T-helper 2 cell treated with Interferon-gamma antibody and Interleukin-4, amounts not matched to agents 5 μg/mL and 100 μg/mL, for 36 hours (primary cell): ENCODE results near the gene PPP1R13B.
"Not testable (repeated sequence)": the region's sequence is repeated elsewhere in the genome, so short reads cannot be mapped to it uniquely, and the experiment has no call there.

ENCODE experiments used
- DNase-seq: peaks from one replicate; pipeline ENCODE4 v3.0.0; 2021; ENCODE audit warnings: low spot score
- H3K27ac Mint-ChIP-seq: one replicate; pipeline ENCODE4 v1.8.0; 2021; ENCODE audit warnings: mild to moderate bottlenecking, mixed read lengths
- H3K27me3 Mint-ChIP-seq: one replicate; pipeline ENCODE4 v1.8.0; 2021; ENCODE audit warnings: low read depth, mixed read lengths
- H3K36me3 Mint-ChIP-seq: one replicate; pipeline ENCODE4 v1.8.0; 2021; ENCODE audit warnings: low read depth, mixed read lengths
- H3K4me1 Mint-ChIP-seq: one replicate; pipeline ENCODE4 v1.8.0; 2021; ENCODE audit warnings: low read depth, mixed read lengths
- H3K4me3 Mint-ChIP-seq: one replicate; pipeline ENCODE4 v1.8.0; 2022; ENCODE audit warnings: mild to moderate bottlenecking, moderate library complexity, mixed read lengths
- H3K9me3 Mint-ChIP-seq: one replicate; pipeline ENCODE4 v1.8.0; 2021; ENCODE audit warnings: mixed read lengths

Gene PPP1R13B

GRCh38 chr14:103776319-103776718, 71.1 kb downstream of the PPP1R13B start:
- not testable (repeated sequence) for H3K9me3 Mint-ChIP-seq, H3K27ac Mint-ChIP-seq, H3K36me3 Mint-ChIP-seq, DNase-seq, H3K27me3 Mint-ChIP-seq, H3K4me1 Mint-ChIP-seq, H3K4me3 Mint-ChIP-seq

GRCh38 chr14:103775506-103775905, 71.9 kb downstream of the PPP1R13B start:
- peaks cover 2% of the 10 kb centered on the region for H3K36me3 Mint-ChIP-seq

GRCh38 chr14:103773521-103773920, 73.9 kb downstream of the PPP1R13B start:
- H3K27me3 Mint-ChIP-seq, result no peaks in the 10 kb centered on the region
- H3K36me3 Mint-ChIP-seq, result peaks cover 2% of the 10 kb centered on the region

More at GRCh38 chr14:103775506-103775905, 71.9 kb downstream of the PPP1R13B start:
- Mint-ChIP-seq H3K9me3 (peaks cover 5% of the 10 kb centered on the region), H3K4me3 (no peak overlapping the region), H3K27ac (no peak overlapping the region), H3K4me1 (no peaks in the 10 kb centered on the region), H3K27me3 (no peaks in the 10 kb centered on the region)
- DNase-seq, result no peak

DNA sequence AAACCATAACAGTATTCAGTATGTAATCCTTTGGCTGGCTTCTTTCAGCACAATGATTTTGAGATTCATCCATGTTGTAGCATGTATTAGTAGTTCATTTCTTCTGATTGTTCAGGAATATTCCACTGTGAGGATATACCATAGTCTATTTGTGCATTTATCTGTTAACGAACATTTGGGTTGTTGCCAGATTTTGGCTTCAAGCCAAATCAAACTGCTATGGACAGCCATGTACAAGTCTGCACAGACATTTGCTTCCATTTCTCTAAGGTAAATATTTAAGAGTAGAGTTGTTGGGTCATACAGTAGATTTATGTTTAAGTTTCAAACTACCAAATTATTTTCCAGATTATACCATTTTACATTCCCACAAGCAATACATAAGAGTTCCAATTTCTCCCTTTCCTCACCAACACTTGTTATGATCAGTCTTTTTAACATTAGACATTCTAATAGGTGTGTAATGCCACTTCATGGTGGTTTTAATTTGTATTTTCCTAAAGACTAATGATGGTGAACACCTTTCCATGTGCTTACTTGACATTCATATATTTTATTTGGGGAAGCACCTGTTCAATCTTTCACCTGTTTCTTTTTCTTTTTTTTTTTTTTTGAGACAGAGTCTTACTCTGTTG, 75.2 kb downstream of the PPP1R13B start:
- no peak for DNase-seq
- Mint-ChIP-seq H3K9me3 (peaks cover 5% of the 10 kb centered on the region), H3K4me1 (no peaks in the 10 kb centered on the region), H3K36me3 (peaks cover 2% of the 10 kb centered on the region), H3K27me3 (no peaks in the 10 kb centered on the region), H3K27ac (no peak overlapping the region), H3K4me3 (no peak overlapping the region)

More at GRCh38 chr14:103773521-103773920, 73.9 kb downstream of the PPP1R13B start:
- Mint-ChIP-seq H3K4me1 (no peaks in the 10 kb centered on the region), H3K27ac (no peak overlapping the region), H3K9me3 (peaks cover 5% of the 10 kb centered on the region), H3K4me3 (no peak overlapping the region)
- DNase-seq, result no peak

GRCh38 chr14:103770902-103771301, 76.5 kb downstream of the PPP1R13B start:
- Mint-ChIP-seq H3K9me3 (peaks cover 5% of the 10 kb centered on the region), H3K4me3 (no peak overlapping the region), H3K27me3 (no peaks in the 10 kb centered on the region), H3K27ac (no peak overlapping the region), H3K36me3 (peaks cover 2% of the 10 kb centered on the region), H3K4me1 (no peaks in the 10 kb centered on the region)
- DNase-seq, result no peak

DNA sequence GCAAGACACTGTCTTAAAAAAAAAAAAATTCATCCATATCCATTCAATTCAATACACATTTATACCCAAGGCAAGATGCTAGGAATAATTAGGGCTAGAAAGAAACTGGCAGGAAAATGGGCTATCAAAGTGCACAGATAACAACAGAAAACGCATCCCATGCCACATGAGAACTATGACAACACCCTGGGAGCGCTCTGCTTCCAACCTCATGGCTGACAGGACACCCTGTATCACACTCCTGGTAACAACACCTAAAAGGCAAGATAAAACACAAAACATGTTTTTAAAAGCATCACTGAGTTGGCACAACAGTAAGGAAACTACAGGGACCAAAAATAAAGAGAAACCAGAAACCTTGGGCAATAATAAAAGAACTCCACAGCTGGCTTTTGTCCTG, 76.9 kb downstream of the PPP1R13B start:
- H3K27ac Mint-ChIP-seq, result no peak overlapping the region
- no peaks in the 10 kb centered on the region for H3K4me1 Mint-ChIP-seq
- peaks cover 5% of the 10 kb centered on the region for H3K9me3 Mint-ChIP-seq
- no peaks in the 10 kb centered on the region for H3K27me3 Mint-ChIP-seq
- no peak for DNase-seq
- H3K36me3 Mint-ChIP-seq, result peaks cover 2% of the 10 kb centered on the region
- no peak overlapping the region for H3K4me3 Mint-ChIP-seq

DNA sequence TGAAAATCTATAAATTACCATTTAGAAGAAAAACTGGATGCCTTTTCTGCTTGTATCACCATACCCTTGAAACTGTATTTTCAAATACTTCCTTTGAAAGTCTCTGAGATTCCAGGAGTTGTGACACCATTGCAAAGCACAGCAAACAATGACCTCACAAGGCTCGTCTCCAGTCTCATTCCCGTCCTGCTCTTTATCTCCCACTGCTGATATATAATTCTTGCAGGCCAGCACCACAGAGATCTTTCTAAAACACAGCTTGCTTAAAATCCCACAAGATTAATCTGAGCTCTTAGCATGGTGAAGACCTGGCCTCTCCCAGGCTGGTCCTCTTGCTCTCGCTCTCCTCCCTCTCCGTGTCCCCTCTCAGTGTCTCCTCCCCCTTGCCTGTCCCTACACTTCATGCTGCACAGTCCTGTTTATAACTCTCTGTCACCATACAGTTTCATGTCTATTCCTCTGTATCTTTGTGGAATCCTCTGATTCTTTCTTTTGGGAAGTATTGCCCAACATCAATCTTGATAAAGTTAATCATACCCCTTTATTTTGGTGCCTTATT, 80.0 kb downstream of the PPP1R13B start:
- no peak for DNase-seq
- no peak overlapping the region for H3K27ac Mint-ChIP-seq
- no peaks in the 10 kb centered on the region for H3K4me1 Mint-ChIP-seq
- H3K4me3 Mint-ChIP-seq, result no peak overlapping the region
- H3K9me3 Mint-ChIP-seq, result peaks cover 5% of the 10 kb centered on the region
- H3K36me3 Mint-ChIP-seq, result peaks cover 2% of the 10 kb centered on the region
- no peaks in the 10 kb centered on the region for H3K27me3 Mint-ChIP-seq

DNA sequence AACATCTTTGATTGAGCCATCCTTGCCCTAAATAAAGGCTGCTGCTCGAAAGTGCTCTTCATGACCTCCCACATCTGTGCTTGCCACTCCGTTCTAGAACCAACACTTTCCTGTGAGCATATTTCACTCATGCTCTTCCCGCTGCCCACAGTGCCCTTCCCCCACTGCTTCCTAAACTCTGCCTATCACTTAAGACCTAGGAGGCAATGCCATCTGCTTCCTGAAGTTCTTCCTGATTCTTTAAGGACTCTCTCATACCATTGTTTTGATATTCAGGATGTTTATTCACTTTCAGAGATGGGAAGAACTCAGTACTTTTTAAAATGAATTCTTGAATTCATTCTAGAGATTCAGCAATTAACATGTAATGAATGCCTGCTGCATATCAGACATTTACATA, 81.8 kb downstream of the PPP1R13B start:
- Mint-ChIP-seq H3K9me3 (no peaks in the 10 kb centered on the region), H3K36me3 (no peaks in the 10 kb centered on the region), H3K27me3 (no peaks in the 10 kb centered on the region), H3K4me1 (no peaks in the 10 kb centered on the region), H3K4me3 (no peak overlapping the region), H3K27ac (no peak overlapping the region)
- DNase-seq, result no peak

GRCh38 chr14:103763730-103764488, 83.5 kb downstream of the PPP1R13B start:
- no peaks in the 10 kb centered on the region for H3K36me3 Mint-ChIP-seq
- no peaks in the 10 kb centered on the region for H3K27me3 Mint-ChIP-seq
- no peak overlapping the region for H3K27ac Mint-ChIP-seq
- no peak overlapping the region for H3K4me3 Mint-ChIP-seq
- H3K4me1 Mint-ChIP-seq, result no peaks in the 10 kb centered on the region
- H3K9me3 Mint-ChIP-seq, result no peaks in the 10 kb centered on the region
- no peak for DNase-seq

DNA sequence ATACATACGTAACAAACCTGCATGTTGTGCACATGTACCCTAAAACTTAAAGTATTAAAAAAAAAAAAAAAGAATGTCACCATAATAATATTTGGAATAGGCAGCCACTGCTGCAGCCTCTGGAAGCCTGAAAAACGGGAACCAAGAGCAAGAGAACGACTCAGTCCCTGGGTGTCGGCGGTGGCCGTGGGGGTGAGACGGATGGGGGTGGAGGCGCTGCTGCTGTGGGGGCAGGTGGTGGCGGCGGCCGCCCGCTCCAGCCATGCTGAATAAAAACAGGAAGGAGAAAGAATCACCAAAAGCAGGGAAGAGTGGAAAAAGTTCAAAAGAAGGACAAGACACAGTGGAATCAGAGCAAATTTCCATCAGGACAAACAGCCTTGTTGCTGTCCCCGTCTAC, 84.8 kb downstream of the PPP1R13B start:
- no peaks in the 10 kb centered on the region for H3K9me3 Mint-ChIP-seq

DNA sequence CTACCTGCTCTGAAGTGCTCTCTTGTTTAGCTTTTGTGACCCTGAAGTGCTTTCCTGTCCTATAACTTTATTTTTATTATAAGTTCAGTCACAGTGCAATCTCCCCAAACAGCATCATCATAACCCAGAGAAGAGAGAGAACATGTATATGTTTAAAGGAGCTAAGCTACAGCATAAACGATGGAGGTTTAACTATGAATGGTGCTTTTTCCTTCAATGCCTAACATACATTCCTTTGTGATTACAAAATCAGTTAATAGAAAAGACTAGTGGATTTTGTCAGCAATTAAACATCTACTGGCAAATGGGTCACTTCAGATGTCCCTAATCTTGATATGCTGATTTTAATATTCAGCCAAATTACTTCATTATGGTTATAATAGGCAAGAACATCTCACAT, 85.3 kb downstream of the PPP1R13B start:
- H3K9me3 Mint-ChIP-seq, result no peaks in the 10 kb centered on the region
- H3K27ac Mint-ChIP-seq, result no peak overlapping the region
- H3K36me3 Mint-ChIP-seq, result no peaks in the 10 kb centered on the region
- no peaks in the 10 kb centered on the region for H3K27me3 Mint-ChIP-seq
- H3K4me1 Mint-ChIP-seq, result no peaks in the 10 kb centered on the region
- no peak overlapping the region for H3K4me3 Mint-ChIP-seq
- no peak for DNase-seq

More for the DNA sequence above, 84.8 kb downstream of the PPP1R13B start:
- Mint-ChIP-seq H3K36me3 (no peaks in the 10 kb centered on the region), H3K4me3 (no peak overlapping the region), H3K27ac (no peak overlapping the region), H3K4me1 (no peaks in the 10 kb centered on the region), H3K27me3 (no peaks in the 10 kb centered on the region)
- no peak for DNase-seq

GRCh38 chr14:103758059-103758776, 89.2 kb downstream of the PPP1R13B start:
- Mint-ChIP-seq H3K4me1 (no peaks in the 10 kb centered on the region), H3K9me3 (no peaks in the 10 kb centered on the region), H3K4me3 (no peak overlapping the region), H3K36me3 (no peaks in the 10 kb centered on the region), H3K27me3 (no peaks in the 10 kb centered on the region), H3K27ac (no peak overlapping the region)
- DNase-seq, result no peak

DNA sequence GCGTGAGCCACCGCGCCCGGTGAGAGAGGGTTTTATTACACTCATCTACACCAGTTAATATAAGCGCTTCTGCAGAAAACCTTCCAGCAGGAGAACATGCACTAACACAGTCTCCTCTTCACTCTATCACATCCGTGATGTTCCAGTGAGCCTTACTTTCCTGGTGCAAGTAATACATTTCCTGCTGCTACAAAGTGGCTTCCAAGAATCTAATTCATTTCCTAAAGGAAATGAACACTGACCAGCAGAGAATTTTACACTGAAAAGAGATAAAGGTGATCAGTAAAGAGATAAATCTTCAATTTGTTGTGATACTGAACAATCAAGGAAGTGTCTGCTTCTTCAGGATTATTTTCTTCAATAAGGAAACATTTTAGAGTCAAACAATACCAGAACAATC, 92.3 kb downstream of the PPP1R13B start:
- Mint-ChIP-seq H3K27ac (no peak overlapping the region), H3K9me3 (no peaks in the 10 kb centered on the region), H3K27me3 (no peaks in the 10 kb centered on the region), H3K36me3 (no peaks in the 10 kb centered on the region), H3K4me3 (no peak overlapping the region), H3K4me1 (no peaks in the 10 kb centered on the region)
- DNase-seq, result no peak

DNA sequence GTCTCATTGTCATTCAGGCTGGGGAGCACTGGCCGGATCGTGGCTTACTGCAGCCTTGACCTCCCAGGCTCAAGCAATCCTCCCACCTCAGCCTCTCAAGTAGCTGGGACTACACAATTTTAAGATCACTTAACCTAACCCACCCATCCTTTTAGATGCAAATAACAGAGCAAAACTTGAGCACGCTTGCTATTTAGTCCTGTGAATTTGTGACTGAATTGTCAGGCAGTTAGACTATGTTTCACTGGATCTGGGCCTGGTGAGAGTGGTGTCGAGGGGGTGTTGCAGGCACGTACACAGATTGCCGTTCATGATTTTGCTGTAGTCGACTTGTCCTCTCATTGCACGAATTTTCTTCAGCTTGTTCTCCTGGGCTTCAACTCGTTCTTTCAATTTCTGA, 93.6 kb downstream of the PPP1R13B start:
- Mint-ChIP-seq H3K36me3 (no peaks in the 10 kb centered on the region), H3K4me3 (no peak overlapping the region), H3K4me1 (peaks cover 1% of the 10 kb centered on the region), H3K27me3 (no peaks in the 10 kb centered on the region), H3K27ac (no peak overlapping the region), H3K9me3 (no peaks in the 10 kb centered on the region)
- DNase-seq, result no peak
